Measurements from ENCODE around the gene RDH5.
A peak's percentile ranks its signal among the peaks of the same experiment; 100 is the strongest.

Gene RDH5

GRCh38 chr12:55729819-55730818, 9.9 kb downstream of the RDH5 start:
- DNase-seq: peak; percentile 35 to 40

GRCh38 chr12:55732288-55732687, 12.1 kb downstream of the RDH5 start:
- no peak for DNase-seq

- DNase-seq: no peak
These were observed 12.9 kb downstream of the RDH5 start for GRCh38 chr12:55733021-55733555.

- DNase-seq: no peak
These were observed 13.7 kb downstream of the RDH5 start for GRCh38 chr12:55733858-55734257.

- no peak for DNase-seq
These were observed 14.4 kb downstream of the RDH5 start for GRCh38 chr12:55734595-55734994.

- DNase-seq: no peak
These were observed 15.9 kb downstream of the RDH5 start for GRCh38 chr12:55736076-55736475.

- DNase-seq: peak; percentile 73 to 80
These were observed 16.8 kb downstream of the RDH5 start for GRCh38 chr12:55736780-55737580.

GRCh38 chr12:55737581-55738122, 17.5 kb downstream of the RDH5 start:
- DNase-seq: no peak

GRCh38 chr12:55738123-55739024, 18.2 kb downstream of the RDH5 start:
- DNase-seq: peak; percentile 84 to 88

- no peak for DNase-seq
These were observed 18.8 kb downstream of the RDH5 start for GRCh38 chr12:55739025-55739378.

GRCh38 chr12:55741931-55742680, 21.9 kb downstream of the RDH5 start:
- no peak for DNase-seq

GRCh38 chr12:55742719-55743405, 22.7 kb downstream of the RDH5 start, which contains the start of gene GDF11:
TSS of gene GDF11 (plus strand) at chr12:55743122. CDS start at chr12:55743317, 195 bp downstream.
- peak; percentile 78 to 83 for DNase-seq

- DNase-seq: peak; percentile 55 to 62
These were observed 23.5 kb downstream of the RDH5 start for GRCh38 chr12:55743406-55744339.

- no peak for DNase-seq
These were observed 24.3 kb downstream of the RDH5 start for GRCh38 chr12:55744340-55745030.

- DNase-seq: no peak
These were observed 25.4 kb downstream of the RDH5 start for GRCh38 chr12:55745361-55746173.

GRCh38 chr12:55746174-55746912, 26.1 kb downstream of the RDH5 start:
- no peak for DNase-seq

- DNase-seq: no peak
These were observed 26.7 kb downstream of the RDH5 start for GRCh38 chr12:55746913-55747231.
